D721Med (cell line): ENCODE results near the gene DAPK1.

Source experiments
- DNase-seq: peaks from one replicate; pipeline ENCODE4 v3.0.0; 2011; ENCODE audit warnings: low spot score; ENCODE audit not compliant: insufficient read length
- FAIRE-seq: peaks from 2 replicates; lab custom pipeline; 2011; peaks lifted over from hg19 to GRCh38; lab: Jason Lieb, UNC
- CTCF ChIP-seq: IDR thresholded peaks from 2 replicates; pipeline ENCODE4 v1.5.1; 2012; ENCODE audit warnings: mild to moderate bottlenecking, control low read depth; ENCODE audit not compliant: insufficient read depth; ENCODE audit errors: missing control alignments

DAPK1 gene

DNA sequence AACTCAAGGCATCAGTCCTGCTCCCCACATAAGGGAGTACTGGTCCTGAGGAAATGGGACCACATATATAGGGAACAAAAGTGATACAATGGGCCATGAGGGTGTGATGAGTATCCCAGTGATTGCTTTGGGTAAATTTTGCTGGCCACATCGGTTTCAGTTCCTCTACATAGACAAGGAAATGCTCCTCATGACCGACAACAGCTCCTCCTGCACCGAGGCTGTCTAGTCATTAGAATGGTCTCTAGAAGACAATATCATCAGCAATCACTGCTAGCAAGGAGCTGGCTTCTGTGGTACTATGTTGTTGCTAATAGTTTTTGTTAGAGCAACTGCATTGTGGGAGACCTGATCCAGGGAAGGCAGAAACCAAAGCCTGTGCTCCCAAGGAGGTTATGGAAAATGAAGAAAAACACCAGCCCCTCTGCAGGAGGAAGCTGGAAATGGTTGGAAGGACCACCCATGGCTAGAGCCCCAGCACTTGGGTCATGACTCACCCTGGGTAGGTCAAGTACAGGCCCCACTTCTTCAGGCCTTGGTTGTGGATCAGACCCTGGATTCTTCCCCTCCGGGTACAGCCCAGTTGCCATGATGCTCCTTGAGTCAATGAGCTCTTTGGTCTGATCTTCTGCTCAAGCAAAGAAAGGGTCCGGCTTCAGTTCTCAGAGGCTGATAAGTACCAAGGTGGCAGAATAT lies 224.9 kb downstream of the DAPK1 start:
- no peak for TF ChIP-seq CTCF
- no peak for DNase-seq
- FAIRE-seq: no peak

DNA sequence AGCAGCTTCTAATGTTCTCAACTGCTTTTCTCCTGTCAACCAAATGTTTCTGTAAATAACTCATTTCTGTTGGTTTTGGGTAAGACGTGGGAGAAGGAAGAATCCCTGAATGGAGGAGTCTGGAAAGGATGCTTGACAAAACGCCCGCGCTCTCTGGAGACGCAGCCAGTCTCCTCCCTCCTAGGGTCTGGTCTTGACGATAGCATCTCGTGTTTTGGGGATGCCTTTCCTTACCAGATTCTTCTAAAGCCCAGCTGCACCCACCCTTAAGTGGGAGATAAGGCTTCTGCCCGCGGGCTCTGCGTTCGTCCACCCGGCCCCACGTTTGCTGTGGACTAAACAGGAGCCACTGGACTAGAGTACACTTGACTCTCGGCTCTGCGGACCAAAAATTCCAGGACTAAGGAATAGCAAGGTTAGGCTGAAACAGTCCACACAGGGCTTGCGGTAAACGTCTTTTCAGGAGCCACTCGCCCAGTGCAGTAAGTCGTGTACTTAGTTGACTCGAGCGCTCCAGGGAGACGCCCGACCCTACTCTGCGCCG lies 227.8 kb downstream of the DAPK1 start:
- TF ChIP-seq CTCF: no peak
- DNase-seq: no peak
- no peak for FAIRE-seq

GRCh38 chr9:87725900-87726709 lies 228.4 kb downstream of the DAPK1 start, which contains the start of gene CTSL:
Gene CTSL (plus strand): TSS chr9:87726119. CDS start chr9:87727604, 1,485 bp downstream.
- peak; percentile 36 for TF ChIP-seq CTCF
- no peak for FAIRE-seq
- no peak for DNase-seq

DNA sequence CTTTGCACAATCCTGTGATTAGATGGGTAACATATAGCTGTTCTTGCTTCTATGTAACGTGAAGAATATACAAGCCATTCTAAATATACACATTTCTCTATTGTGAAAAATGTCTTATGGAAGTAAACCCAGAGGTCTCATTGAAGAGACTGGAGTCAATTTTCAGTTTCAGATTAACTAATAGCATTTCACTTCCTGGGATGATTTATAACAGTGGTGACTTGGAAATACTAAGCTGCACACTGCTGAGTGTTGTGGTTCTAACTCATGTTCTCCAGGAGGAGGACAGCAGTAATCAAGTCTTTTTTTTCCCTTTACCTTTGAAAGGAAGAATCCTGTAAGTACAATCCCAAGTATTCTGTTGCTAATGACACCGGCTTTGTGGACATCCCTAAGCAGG lies 231.6 kb downstream of the DAPK1 start:
- DNase-seq (no peak), FAIRE-seq (no peak)
- TF ChIP-seq CTCF: no peak

DNA sequence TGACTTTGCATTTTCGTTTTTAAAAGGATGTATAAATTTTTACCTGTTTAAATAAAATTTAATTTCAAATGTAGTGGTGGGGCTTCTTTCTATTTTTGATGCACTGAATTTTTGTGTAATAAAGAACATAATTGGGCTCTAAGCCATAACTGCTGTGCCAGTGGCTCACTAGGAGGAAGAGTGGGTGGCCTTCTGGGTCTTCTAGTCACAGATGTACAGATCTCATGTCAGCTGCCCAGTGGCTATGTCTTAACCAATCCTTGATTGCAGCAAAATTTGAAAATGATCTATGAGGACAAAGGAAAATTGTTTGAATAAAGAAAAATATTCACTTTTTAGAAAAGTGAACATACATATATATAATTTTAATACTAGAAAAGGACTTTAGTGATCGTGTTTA lies 233.7 kb downstream of the DAPK1 start:
- TF ChIP-seq CTCF: no peak
- no peak for DNase-seq
- no peak for FAIRE-seq

DNA sequence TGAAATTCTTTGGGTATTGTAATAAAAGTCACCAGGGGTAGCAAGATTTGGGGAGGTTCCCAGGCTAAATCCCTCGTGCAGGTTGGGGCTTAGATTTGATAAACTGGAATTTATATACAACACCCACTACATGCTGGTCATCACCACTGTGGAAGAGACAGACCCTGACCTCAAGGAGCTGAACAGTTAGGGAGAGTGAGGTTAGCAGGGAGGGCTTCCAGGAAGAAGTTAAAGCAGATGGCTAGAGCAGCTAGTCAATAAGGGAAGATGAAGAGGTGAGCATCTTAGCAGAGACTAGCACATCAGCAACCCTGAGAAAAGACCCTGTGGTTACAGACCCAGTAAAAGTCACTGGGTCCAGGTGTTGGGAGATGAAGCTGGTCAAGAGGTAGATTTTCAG lies 234.7 kb downstream of the DAPK1 start:
- TF ChIP-seq CTCF: no peak
- DNase-seq: no peak
- no peak for FAIRE-seq

GRCh38 chr9:87732756-87733155 lies 235.1 kb downstream of the DAPK1 start:
- no peak for TF ChIP-seq CTCF
- FAIRE-seq (no peak), DNase-seq (no peak)
